Measurements from ENCODE around the gene SFSWAP. TPM values are rescaled to one million over a fixed set of nuclear protein-coding genes. Genes with fewer than 3 reads are reported as not detected.

SFSWAP gene
- total and polyA plus RNA-seq, 4 donors: 6.1 to 21.6 (median 10.1) TPM

DNA sequence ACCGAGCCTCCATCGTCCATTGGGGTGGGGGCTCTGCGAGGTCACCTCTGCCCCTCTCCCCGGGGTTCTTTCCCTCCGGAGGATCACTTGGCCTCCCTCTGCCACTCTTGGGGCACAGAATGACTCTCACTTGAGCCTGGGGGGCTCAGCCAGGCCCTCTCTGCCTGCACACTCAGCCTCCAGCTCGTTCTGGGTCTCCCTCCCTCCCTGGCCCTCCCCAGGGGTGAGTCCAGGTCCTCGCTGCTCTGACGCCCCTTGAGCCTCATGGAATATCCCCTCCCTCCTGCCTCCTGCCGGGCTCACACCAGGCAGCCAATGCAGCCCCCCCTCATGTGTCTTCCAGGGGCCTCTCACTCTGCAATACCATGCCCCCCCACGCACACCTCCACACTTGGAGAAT is 17.7 kb upstream of the SFSWAP start:
- Histone ChIP-seq H3K36me3 (ENCODE audit: control insufficient read depth in 4 of 4, insufficient read depth in 3 of 4, low read depth in 1 of 4, low read length in 3 of 4) (no peaks in the 10 kb centered on the region), H3K9ac (ENCODE audit: low read depth in 1 of 2, low read length in 2 of 2) (no peak overlapping the region), H3K27ac (ENCODE audit: low read depth in 1 of 2, low read length in 2 of 2) (no peak overlapping the region), H3K4me1 (ENCODE audit: control insufficient read depth in 4 of 4, insufficient read depth in 4 of 4, low read length in 3 of 4) (no peaks in the 10 kb centered on the region), H3K4me3 (ENCODE audit: low read depth in 1 of 3, low read length in 3 of 3) (no peak overlapping the region), H3K9me3 (ENCODE audit: control insufficient read depth in 4 of 4, low read length in 3 of 4) (no peaks in the 10 kb centered on the region), H3K27me3 (ENCODE audit: control insufficient read depth in 4 of 4, insufficient read depth in 4 of 4, low read length in 3 of 4) (peaks cover 0 to 9% (median 2%) of the 10 kb centered on the region in 4 donors)
- DNase-seq (ENCODE audit: low spot score): no peak
- TF ChIP-seq SP1 (IDR thresholded peaks at IDR 0.05): no peak
- no peak for TF ChIP-seq FOXA1 (IDR thresholded peaks at IDR 0.05)
- TF ChIP-seq RAD21 (IDR thresholded peaks at IDR 0.05): no peak
- TF ChIP-seq ATF3 (IDR thresholded peaks at IDR 0.05): no peak
- TF ChIP-seq ZBTB33 (IDR thresholded peaks at IDR 0.05): no peak
- no peak for TF ChIP-seq RXRA (IDR thresholded peaks at IDR 0.05)
- no peak for TF ChIP-seq FOXA2 (IDR thresholded peaks at IDR 0.05)
- no peak for TF ChIP-seq YY1 (IDR thresholded peaks at IDR 0.05)
- TF ChIP-seq JUND (IDR thresholded peaks at IDR 0.05): no peak
- no peak for TF ChIP-seq REST (IDR thresholded peaks at IDR 0.05)
- no peak for TF ChIP-seq EGR1 (IDR thresholded peaks at IDR 0.05; ENCODE audit: low read depth in 2 of 2)
- WGBS: 65% methylated on average over 10 of the region's 10 CpGs

DNA sequence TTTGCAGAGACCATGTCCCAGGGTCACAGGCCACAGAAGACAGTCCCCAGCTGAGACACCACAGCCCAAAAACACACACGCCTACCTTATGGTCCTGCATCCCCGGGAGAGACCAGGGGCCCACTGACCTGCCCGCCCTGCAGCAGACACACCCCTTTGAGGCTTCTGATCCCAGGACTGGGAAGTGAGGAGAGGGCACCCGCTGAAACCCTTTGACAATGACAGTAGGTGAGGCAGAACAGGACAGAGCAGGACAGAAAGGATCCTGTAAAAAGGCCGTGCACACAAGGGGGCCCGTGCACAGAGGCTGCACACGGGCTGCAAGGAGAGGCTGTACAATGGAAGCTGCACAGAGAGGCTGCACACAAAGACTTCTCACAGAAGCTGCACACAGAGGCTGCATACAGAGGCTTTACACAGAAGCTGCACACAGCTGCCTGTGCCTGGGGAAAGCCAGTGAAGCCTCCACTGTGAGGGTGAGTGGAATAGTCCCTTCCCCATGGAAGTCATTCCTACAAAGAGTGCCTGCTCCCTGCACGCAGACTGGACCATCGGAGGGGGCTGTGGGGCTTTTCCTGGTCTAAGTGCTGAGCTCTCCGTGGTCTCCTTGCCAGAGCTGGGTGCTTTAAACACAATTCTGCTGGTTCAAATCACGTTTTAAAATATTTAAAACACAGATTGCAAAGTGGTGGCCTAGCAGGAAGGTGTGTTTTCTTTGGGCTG is 16.6 kb upstream of the SFSWAP start:
- Histone ChIP-seq H3K9me3 (ENCODE audit: control insufficient read depth in 4 of 4, low read length in 3 of 4) (no peaks in the 10 kb centered on the region), H3K36me3 (ENCODE audit: control insufficient read depth in 4 of 4, insufficient read depth in 3 of 4, low read depth in 1 of 4, low read length in 3 of 4) (no peaks in the 10 kb centered on the region), H3K27me3 (ENCODE audit: control insufficient read depth in 4 of 4, insufficient read depth in 4 of 4, low read length in 3 of 4) (peaks cover 0 to 9% (median 1%) of the 10 kb centered on the region in 4 donors), H3K4me3 (ENCODE audit: low read depth in 1 of 3, low read length in 3 of 3) (no peak overlapping the region), H3K4me1 (ENCODE audit: control insufficient read depth in 4 of 4, insufficient read depth in 4 of 4, low read length in 3 of 4) (no peaks in the 10 kb centered on the region), H3K9ac (ENCODE audit: low read depth in 1 of 2, low read length in 2 of 2) (no peak overlapping the region), H3K27ac (ENCODE audit: low read depth in 1 of 2, low read length in 2 of 2) (no peak overlapping the region)
- DNase-seq (ENCODE audit: low spot score): no peak
- TF ChIP-seq HNF4A (conservative IDR thresholded peaks at IDR 0.05) (no peak), MAX (IDR thresholded peaks at IDR 0.05) (no peak), CTCF (IDR thresholded peaks at IDR 0.05; ENCODE audit: low read depth, low read length, missing input control) (no peak), FOXA2 (IDR thresholded peaks at IDR 0.05) (no peak), FOXA1 (IDR thresholded peaks at IDR 0.05) (no peak), RAD21 (IDR thresholded peaks at IDR 0.05) (no peak), RXRA (IDR thresholded peaks at IDR 0.05) (no peak), SP1 (IDR thresholded peaks at IDR 0.05) (no peak), ZBTB33 (IDR thresholded peaks at IDR 0.05) (no peak), NR2F2 (IDR thresholded peaks at IDR 0.05) (no peak), EGR1 (IDR thresholded peaks at IDR 0.05; ENCODE audit: low read depth in 2 of 2) (no peak), HNF4G (IDR thresholded peaks at IDR 0.05) (no peak), REST (IDR thresholded peaks at IDR 0.05) (no peak)
- WGBS: 75% methylated on average over 11 of the region's 11 CpGs
